Lower leg skin (tissue), 3 donors: Measurements from ENCODE around the gene NFAM1.

Experiments used
- CTCF ChIP-seq, 3 donors: fragments of 450-650 bp; IDR thresholded peaks; one replicate each; pipeline ENCODE4 v1.5.1; 2016; ENCODE audit warnings: antibody characterized with exemption in 3 of 3, mild to moderate bottlenecking in 3 of 3, moderate library complexity in 2 of 3
- POLR2A ChIP-seq, 2 donors: fragments of 450-650 bp; IDR thresholded peaks; one replicate each; pipeline ENCODE4 v1.6.1; 2016 to 2017; ENCODE audit warnings: antibody characterized with exemption in 2 of 2, mild to moderate bottlenecking in 1 of 2, moderate library complexity in 1 of 2

- TF ChIP-seq CTCF (IDR thresholded peaks at IDR 0.05) (no peak), POLR2A (IDR thresholded peaks at IDR 0.05) (no peak)
These were observed 36.6 kb upstream of the NFAM1 start for GRCh38 chr22:42468841-42469240.
